GM18508 (cell line): ENCODE data around the gene TRAPPC12.
"Not testable (repeated sequence)": the region's sequence is repeated elsewhere in the genome, so short reads cannot be mapped to it uniquely, and the experiment has no call there.

ENCODE experiments used
- ATAC-seq: cut with Tn5 transposase; IDR thresholded peaks from one replicate; pipeline ENCODE4 v1.9.1; 2021; ENCODE audit warnings: moderate number of reproducible peaks; ENCODE audit not compliant: insufficient read depth, unreplicated experiment

Gene TRAPPC12

DNA sequence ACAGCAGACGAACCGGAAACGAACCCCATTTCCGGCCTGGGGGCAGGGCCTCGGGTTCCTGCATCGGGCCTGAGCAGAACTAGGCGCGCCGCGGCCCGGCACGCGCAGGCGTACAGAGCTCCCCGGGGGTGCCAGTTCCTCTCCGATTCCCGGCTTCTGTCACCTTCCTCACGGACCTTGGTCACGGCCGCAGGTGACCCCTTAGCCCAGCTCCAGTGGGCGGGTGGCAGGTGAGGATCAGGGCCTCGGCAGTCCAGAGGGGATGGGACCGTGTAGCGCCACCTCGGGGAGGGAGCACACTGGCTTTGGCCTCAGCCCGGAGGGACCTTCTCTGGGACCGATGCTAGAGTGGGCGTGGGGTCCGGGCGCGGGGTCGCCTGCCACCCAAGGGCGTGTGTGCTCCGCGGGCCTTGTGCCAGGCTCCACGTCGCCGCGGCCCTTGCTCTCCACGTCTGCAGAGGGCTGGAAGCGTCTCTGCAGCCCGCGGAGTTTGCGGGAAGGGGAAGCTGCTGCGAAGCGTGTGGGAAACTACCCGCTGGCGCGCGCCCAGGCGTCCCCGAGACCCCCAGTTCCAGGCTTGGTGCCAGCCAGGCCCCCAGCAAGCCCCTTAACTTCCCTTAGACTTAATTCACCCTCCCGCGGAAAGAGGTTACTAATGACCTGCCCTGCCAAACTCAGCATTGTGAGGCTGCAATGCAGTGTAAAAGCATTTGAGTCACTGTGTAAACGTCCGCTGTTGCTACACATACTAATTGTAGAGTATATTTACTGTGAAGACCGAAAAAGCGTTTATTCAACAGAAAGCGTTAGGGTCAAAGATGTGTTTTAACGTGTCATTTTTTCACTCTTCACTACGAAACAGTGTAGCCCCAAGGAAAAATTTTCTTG lies at the start of gene TRAPPC12:
Gene TRAPPC12 (plus strand): TSS at position 48 of the 888 bp plus-strand sequence. CDS start 7,930 bp downstream, outside the sequence.
- peak; percentile 47 for ATAC-seq

DNA sequence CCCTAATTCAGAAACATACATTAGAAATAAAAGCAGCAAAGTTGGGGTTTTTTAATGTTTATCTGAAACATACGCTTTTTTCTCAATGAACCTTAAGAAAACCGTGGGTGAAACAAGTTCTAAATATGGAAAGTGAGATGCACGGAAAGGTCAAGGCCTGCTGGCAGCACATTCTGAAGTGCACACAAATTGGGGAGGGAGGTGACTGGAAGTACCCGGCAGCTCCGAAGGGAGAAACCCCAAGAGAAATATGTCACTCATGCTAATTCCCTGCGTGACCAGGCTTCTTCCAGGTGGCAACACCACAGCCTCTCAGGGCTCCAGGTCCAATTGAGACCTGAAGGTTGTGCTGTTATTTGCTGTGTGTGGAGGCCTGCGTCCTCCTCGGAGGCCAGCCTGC lies 47.4 kb upstream of the TRAPPC12 start:
- no peak for ATAC-seq

DNA sequence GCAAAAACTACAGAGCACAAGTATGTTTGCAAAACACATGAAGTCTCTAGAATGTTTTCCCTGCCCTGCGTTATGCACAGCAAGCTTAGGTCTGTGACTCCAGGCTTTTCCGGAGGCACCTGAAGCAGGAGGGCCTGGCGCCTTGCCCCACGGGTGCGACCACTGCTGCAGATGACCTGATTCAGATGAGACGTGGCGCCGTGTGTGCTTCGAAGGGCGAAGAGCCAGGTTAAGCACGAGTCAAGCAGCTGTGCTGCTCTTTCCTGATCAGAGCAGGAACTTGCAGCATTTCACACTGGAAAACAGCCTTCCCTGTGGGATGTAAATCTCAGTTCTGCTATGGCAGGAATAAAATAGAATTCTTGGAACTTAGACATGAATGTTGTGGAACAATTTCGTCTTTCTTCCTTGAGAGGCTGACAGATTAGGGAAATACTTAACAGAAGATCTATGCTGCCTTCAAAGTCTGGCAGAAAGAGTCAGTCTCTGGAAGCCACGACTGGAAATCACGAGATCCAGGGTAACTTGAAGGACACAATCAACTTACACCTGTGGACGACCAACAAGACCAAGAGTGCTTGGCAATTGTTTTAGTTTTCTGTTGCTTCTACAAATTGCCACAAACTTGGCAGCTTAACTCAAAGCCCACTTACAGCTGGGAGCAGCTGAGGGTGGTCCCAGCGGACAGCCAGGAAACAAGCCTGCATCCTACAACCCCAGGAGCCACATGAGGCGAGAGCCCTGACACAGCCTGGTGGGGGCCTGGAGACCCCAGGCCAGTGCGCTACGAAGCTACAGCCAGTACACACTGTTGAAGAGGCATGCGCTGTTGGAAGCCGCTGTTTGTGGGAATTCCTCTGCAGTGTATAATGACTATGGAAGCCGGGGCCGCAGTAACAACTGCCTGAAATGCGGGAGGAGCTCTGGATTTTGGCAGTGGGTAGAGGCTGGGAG lies 44.8 kb upstream of the TRAPPC12 start:
- ATAC-seq: no peak

DNA sequence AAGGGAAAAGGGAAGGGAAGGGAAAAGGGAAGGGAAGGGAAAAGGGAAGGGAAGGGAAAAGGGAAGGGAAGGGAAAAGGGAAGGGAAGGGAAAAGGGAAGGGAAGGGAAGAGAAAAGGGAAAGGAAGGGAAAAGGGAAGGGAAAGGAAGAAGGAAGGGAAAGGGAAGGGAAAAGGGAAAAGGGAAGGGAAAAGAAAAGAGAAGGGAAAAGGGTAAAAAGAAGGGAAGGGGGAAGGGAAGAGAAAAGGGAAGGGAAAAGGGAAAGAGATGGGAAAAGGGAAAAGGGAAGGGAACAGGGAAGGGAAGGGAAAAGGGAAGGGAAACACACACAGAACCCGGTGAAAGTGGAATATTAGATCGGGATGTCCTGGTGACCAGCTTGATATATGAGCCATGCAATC lies 42.6 kb upstream of the TRAPPC12 start:
- no peak for ATAC-seq

DNA sequence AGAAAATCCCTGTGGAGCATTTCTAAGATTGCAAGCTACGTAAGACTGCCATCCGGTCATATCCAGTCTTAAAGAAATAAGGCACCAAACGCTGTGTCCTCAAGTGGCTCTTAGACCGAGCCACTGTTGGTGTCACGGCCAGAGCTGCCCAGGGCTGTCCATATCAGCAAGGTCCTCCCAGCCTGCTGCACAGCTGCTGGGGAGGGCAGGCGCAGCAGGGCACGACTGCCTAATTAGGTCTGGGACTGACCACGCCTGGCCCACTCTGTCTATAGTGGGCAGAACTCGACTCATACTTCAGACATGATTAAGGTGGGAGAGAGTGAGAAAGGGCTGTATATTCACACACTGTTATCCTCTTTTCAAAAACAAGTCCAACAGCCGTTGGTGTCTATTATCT lies 41.2 kb upstream of the TRAPPC12 start:
- no peak for ATAC-seq

DNA sequence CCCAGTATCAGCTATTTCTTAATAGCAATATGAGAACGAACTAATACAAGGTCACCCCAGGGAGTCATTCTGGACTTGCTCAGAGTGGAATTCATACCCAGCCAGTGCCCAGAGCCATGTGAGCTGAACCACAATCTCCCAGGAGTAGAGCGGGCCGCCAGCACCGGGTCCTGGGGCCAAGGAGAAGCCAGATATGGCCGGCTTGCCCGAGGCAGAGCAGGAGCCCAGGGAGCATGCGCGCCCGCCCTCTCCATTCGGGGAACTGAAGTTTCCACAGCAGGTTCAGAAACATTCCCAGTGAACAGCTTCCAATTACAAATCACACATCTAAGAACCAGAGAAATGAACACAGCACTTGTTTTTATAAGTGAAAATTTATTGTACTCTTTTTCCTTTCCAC lies 39.4 kb upstream of the TRAPPC12 start:
- ATAC-seq: no peak

DNA sequence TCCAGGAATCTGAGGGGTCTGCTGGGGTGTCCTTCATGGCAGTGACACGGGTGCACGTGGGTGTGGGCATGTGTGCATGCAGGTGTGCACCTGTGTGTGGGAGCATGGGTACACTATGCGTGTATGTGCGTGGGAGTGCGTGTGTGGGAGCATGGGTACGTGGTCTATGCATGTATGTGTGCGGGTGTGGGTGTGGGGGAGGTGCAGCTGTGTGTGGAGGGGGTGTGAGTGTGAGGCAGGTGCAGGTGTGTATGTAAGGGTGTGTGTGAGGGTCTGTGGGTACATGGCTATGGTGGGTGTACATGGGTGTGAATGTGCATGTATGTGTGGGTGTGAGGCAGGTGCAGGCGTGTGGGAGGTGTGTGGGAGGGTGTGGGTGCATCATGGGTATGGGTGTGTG lies 38.2 kb upstream of the TRAPPC12 start:
- ATAC-seq: no peak

DNA sequence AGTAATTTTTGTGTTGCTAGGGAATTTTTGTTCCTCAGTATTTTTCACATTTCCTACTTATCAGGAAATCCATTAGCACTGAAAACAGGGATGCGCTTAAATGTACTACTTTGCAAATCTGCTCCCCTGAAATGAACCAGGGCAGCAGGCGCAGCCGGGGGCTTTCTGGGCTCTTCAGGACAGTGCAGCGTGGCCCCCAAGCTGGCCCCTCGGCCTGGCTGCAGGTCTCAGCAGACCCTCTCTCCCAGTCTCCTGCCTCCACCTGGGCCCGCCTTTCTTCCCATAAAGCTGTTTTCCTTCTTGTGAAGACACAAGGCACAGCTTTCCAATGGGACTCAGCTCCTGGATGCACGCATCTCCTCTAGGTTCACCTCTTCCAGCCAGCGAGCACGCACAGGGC lies 37.2 kb upstream of the TRAPPC12 start:
- no peak for ATAC-seq

DNA sequence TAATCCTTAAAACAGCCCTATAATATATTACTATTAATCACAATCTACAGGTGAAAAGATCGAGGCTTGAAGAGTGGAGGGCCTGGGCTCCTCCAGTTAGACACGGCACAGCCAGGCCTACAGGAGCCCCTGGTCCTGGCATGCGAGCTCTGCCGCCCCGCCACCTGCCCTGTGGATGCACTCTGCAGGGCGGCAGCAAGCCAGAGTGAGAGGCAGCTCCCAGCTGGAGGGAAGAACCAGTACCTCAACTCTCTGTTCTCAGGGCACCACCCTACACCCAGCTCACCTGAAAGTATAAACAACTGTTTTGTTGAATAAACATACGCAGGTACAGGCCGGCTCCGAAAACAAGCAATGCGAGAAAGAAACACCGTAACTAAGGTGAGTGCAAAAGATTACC lies 36.5 kb upstream of the TRAPPC12 start:
- no peak for ATAC-seq

DNA sequence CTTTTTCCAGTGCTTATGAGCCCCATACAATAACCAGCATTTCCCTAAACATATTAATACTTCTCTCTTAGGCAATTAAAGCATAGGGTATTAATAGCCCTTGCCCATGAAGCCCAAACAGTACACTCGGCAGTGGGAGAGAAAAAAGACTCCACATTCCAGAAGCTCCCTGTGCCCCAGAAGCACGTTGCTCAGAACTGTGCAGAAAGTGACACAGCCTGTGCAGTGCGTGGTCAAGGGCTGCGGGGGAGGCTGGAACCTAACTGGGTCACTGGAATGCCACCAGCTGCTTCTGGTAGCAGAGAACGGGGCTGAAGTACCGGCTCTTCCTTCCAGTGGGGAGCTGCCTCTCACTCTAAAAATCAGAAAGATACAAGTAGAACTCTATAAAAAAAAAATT lies 34.6 kb upstream of the TRAPPC12 start:
- ATAC-seq: no peak

DNA sequence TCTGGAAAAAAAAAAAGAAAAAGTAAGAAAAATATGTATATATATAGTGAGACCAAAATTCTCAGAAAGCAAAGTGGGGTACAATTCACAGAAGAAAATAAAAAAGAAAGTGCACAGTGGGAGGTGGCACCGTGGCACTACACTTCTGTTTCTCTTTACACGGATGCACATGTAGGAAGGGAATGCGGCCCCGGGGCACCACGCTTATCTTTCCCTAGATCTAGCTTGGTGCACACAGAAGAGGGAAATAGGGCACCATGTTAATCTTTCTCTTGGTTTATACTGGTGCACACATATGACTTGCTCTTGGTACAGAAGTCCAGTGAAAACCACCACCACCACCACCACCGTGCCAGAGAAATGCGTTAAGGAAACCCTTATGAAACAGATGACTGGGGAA lies 33.9 kb upstream of the TRAPPC12 start:
- no peak for ATAC-seq

DNA sequence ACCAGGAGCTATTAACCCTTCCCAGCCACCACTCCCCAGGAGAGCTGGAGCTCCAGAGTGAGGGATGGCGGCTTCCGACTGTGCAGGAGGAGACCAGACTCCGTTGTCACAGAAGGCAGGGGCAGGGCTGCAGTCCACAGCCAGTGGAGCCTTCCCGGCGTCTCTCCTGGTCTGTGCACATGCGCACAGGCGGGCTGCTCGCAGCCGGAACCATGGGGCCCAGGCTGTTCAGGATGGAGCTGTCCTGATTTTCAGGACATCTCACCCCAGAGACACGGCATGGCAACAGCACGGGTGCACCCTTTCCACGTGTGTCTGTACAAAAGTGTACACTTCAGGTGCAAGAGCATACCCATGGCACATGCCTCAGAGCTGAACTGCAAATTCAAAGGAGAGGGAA lies 30.7 kb upstream of the TRAPPC12 start:
- no peak for ATAC-seq

DNA sequence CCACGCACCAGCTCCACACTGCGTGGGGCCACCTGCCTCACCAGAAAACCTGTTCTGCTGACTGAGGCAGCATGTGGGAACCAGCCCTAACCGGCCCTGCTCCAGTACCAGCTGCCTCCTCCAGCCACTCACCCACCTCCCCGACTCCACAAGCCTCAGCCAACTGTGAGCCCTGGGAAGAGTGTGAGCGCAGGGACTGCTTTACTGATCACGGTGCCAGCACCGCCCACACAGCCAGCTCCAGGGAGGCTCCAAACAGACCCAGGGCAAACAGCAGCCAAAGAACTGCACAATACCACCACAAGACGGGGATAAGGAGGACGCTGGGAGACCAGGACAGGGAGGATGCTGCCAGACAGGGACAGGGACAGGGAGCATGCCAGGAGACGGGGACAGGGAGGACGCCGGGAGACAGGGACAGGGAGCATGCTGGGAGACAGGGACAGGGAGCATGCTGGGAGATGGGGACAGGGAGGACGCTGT lies 30.2 kb upstream of the TRAPPC12 start:
- ATAC-seq: no peak

DNA sequence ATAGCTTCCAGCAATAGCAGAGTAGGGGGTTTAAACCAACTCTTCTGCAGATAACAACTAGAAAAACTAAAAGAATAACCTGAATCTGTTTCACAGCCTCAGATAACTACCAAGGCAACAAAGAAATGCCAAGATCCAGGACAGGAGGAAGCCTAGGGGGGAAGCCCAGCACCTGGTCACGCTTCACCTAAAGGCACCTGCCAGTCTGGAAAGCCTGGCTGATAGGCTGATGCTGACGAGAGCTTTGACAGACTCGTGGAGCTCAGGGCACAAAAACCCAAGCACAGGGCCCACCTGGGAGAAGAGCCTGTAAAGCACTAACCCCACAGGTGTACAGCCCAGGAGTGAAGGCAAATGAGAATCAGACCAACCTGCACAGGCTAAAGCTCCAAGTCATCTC lies 24.5 kb upstream of the TRAPPC12 start:
- no peak for ATAC-seq

DNA sequence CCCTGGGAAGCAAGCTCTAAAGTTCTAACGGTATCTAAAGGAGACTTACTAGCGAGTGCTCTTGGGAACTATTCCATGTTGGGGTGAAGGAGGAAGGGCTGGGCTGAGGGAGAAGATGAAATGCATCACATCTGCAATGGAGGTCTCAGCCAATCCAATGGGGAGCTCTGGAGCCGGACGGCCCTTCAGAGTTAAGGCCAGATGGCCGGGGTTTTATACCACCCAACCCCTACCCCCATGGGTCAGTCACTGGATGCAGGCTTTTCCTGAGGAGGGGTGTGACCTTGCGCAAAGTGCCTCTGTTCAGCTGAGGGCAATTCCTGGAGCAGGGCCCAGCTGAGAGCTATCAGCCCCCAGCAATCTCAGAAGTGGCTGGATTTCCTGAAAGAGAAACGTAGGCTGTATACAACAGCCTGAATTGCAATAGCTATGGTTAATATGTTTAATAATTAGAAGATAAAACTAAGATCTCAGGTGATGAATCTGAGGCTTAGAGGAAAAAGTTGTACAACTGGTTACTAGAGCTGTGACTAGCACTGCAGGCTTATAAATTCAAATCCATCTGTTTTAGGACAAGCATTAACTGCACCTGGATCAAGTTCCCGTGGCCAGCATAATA lies 23.4 kb upstream of the TRAPPC12 start:
- no peak for ATAC-seq

DNA sequence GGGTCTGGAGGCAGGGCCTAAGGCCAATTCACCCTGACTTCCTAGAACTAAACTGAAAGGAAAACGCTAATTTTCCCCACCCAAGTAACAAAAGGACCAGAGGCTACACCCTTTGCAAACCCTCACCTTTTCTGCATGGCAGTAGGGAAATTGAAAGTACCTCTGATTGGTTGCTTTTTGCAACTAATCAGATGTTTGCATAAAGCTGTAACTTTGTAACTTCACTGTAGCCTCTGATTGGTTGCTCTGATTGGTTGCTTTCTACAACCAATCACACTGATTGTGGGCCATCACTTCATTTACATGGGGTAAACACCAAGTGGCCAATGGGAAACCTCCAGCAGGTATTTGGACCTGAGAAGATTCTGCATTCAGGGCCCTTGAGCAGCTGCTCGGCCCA lies 22.7 kb upstream of the TRAPPC12 start:
- ATAC-seq: no peak

DNA sequence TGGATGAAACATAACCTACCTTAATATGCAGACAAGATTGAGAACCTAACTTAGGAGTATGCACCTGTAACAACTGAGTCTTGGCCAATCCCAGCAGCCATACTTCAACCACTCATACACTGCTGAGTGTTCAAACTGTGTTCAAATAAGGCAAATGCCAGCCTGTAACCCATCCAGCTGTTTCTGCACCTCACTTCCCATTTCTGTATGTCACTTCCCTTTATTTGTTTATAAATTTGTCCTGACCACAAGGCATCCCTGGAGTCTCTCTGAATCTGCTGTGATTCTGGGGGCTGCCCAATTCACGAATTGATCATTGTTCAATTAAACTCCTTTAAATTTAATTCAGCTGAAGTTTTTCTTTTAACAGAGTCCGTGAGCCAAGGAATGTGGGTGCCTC lies 22.0 kb upstream of the TRAPPC12 start:
- not testable (repeated sequence) for ATAC-seq

DNA sequence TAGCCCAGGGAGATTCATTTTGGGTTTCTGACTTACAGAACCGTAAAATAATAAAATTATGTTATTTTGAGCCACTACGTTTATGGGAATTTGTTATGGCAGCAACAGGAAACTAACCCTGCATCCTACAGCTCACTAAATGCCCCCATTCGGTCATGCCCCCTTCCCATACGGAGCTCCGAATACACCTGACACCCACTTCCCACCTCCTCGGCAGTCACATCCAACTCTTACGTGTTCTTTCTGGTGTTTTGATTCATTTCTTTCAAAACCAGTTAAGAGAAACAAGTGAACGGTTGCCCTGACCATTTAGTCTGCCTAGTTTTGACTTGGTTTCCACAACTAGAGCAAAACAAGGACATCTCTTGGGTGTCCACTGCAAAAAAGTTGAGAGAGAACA lies 21.6 kb upstream of the TRAPPC12 start:
- no peak for ATAC-seq

DNA sequence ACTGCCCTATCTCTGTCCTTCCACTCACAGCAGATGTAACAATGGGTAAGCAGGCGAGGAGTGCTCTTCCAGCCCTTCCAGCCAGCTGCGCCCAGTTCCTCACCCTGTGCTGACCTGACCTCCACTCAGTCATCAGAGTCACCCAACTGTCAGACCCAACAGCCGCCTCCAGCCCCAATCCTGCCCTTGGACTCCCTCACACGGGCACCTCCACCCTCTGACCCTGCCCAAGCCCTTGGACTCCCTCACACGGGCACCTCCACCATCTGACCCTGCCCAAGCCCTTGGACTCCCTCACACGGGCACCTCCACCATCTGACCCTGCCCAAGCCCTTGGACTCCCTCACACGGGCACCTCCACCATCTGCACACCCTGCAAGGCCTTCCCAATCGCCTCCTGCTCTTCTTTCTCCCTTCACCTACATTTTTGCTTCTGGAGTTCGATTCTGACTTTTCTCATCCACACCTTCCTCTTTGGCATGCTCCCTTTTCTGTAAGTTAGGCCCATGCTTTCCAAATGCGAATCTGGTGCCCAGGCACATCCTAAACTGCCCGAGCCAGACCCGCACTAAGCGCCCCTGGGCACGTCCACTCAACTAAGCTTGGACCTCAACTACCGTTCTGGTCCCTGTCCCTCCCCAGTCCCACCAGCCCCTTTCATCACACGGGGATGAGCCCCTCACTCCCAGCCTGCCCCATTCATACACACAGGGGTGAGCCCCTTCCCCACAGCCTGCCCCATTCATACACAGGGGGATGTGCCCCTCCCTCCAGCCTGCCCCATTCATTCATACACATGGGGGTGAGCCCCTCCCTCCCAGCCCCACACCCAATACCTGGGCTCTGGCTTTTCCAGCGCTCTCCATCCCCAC lies 17.7 kb upstream of the TRAPPC12 start:
- ATAC-seq: no peak

DNA sequence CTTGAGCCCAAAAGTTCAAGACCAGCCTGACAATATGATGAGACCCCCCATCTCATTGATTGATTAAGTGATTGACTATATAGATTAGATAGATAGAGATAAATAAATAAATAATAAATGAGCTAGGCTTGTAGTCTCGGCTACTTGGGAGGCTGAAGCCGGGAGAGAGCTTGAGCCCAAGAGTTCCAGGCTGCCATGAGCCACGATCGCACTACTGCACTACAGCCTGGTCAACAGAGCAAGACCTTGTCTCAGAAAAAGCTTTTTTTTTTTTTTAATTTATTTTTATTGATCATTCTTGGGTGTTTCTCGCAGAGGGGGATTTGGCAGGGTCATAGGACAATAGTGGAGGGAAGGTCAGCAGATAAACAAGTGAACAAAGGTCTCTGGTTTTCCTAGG lies 14.3 kb upstream of the TRAPPC12 start:
- ATAC-seq: no peak
